Ishikawa (cell line): ENCODE results near the gene TMED4.

ENCODE experiments used
- CREB1 ChIP-seq: IDR thresholded peaks from 2 replicates; pipeline ENCODE4 v1.6.1; 2012; ENCODE audit warnings: low read depth
- FOXM1 ChIP-seq: IDR thresholded peaks from 2 replicates; pipeline ENCODE4 v1.6.1; 2012; ENCODE audit warnings: low read depth, borderline replicate concordance
- TF ChIP-seq, protein P1 (sequence below): IDR thresholded peaks from 2 replicates; pipeline ENCODE4 v1.6.1; 2012

DNA sequence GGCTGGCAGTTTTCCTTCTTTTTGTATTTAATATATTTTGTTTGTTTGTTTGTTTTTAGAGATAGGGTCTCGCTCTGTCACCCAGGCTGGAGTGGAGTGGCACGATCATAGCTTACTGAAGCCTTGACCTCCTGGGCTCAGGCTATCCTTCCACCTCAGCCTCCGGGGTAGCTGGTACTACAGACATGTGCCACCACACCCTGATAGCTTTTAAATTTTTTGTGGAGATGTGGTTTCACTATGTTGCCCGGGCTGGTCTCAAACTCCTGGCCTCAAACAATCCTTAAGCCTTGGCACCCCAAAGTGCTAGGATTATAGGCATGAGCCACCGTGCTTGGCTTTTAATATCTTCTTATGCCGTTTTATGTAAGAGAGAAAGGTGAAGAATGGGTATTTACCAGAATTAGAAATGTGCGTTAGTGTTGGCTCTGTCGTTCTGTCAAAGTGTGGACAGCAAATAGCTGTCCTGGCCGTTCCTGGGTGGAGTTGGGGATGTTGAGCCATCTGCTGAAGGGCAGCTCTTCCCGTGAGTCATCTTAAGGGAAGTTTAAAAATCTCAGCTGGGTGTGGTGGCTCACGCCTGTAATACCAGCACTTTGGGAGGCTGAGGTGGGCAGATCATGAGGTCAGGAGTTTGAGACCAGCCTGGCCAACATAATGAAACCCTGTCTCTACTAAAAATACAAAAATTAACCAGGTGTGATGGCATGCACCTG is 39.2 kb upstream of the TMED4 start:
- TF ChIP-seq FOXM1: no peak
- TF ChIP-seq, protein P1, sequence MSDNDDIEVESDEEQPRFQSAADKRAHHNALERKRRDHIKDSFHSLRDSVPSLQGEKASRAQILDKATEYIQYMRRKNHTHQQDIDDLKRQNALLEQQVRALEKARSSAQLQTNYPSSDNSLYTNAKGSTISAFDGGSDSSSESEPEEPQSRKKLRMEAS: no peak
- TF ChIP-seq CREB1: no peak
